SK-N-MC (cell line): Measurements from ENCODE around the gene SEC11C.

Source experiments
- EZH2 ChIP-seq: fragments of 200-600 bp; sonication (generic); IDR thresholded peaks from one replicate; pipeline ENCODE4 v1.6.1; 2017; ENCODE audit warnings: antibody characterized with exemption
- FOXP2 ChIP-seq: optimal IDR thresholded peaks from 2 replicates; pipeline ENCODE3; 2011; ENCODE audit warnings: mild to moderate bottlenecking, moderate library complexity; ENCODE audit not compliant: insufficient read depth; ENCODE audit errors: extremely low read length, control extremely low read depth
- POLR2AphosphoS5 ChIP-seq: IDR thresholded peaks from 2 replicates; pipeline ENCODE4 v1.6.1; 2012; ENCODE audit warnings: mild to moderate bottlenecking, low read depth, low read length, borderline replicate concordance

DNA sequence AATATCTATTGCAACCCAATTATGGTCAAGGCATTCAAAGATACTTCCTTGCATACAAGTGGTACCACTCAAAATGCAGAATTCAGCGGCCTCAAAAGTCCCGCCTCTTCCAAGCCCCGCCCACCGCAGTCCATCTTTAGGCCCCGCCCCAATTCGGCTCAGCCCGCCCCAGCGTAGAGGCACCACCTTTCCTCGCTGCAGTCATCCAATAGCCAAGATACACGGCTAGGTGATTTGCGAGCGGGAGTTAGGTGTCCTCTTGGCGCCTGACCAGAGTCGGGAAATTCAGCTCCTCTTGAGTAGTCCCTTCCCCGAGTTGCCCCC lies 431 bp upstream of the SEC11C start:
- TF ChIP-seq EZH2 = no peak
- TF ChIP-seq POLR2AphosphoS5 = peak; percentile 68; the same call in 1 of the 2 replicates
- no peak for TF ChIP-seq FOXP2
